ENCODE measurements around the gene POMGNT2.

The POMGNT2 gene

GRCh38 chr3:43079536-43080332, 26.1 kb downstream of the POMGNT2 start:
- TF ChIP-seq ZNF391 (tag by site-specific recombination; IDR thresholded peaks at IDR 0.05; ENCODE audit: borderline replicate concordance, low read depth) = no peak
- POLR2A ChIA-PET = no interaction called here
- Histone ChIP-seq H3K4me3 (ENCODE audit: low read depth, low read length) (no peak overlapping the region), H3K36me3 (ENCODE audit: control insufficient read depth in 2 of 2, insufficient read depth in 1 of 2, low read length in 2 of 2) (peaks cover 0 to 42% of the 10 kb centered on the region in 2 experiments; a peak in 1 of 3 replicates), H3K9me3 (ENCODE audit: control insufficient read depth, insufficient read depth, low read depth, low read length) (no peaks in the 10 kb centered on the region), H3K4me1 (ENCODE audit: control insufficient read depth, insufficient read depth, low read length) (no peaks in the 10 kb centered on the region), H3K27ac (ENCODE audit: extremely low read depth, low read depth, low read length) (no peak overlapping the region)
- CTCF ChIA-PET = no interaction called here

DNA sequence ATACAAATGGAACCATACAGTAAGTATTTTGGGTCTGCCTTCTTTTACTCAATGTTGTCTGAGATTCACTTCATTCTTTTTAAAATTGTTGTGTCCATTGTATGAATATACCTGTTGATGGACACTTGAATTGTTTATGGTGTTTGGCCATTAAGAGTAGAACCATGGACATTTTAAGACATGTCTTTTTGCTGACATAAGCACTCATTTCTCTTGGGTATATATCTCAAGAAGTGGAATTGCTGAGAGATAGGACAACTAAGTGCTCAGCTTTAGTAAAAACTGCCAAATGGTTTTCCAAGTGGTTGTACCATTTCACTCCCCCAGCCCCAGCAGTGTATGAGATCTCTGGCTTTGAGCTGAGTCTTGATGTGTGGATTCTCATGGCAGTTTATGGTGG, 28.2 kb downstream of the POMGNT2 start:
- H3K9me3 ChIP-seq (ENCODE audit: control insufficient read depth, insufficient read depth, low read depth, low read length) = no peaks in the 10 kb centered on the region
- H3K27ac ChIP-seq (ENCODE audit: extremely low read depth, low read depth, low read length) = no peak overlapping the region
- peaks cover 0 to 41% of the 10 kb centered on the region in 2 experiments; a peak in 1 of 3 replicates for H3K36me3 ChIP-seq (ENCODE audit: control insufficient read depth in 2 of 2, insufficient read depth in 1 of 2, low read length in 2 of 2)
- no peak overlapping the region for H3K4me3 ChIP-seq (ENCODE audit: low read depth, low read length)
- H3K4me1 ChIP-seq (ENCODE audit: control insufficient read depth, insufficient read depth, low read length) = no peaks in the 10 kb centered on the region
- ChIA-PET POLR2A (no interaction called here), CTCF (no interaction called here)
- TF ChIP-seq EGR2 (tag by site-specific recombination; IDR thresholded peaks at IDR 0.05; ENCODE audit: low read depth) (no peak), ZNF37A (tag by site-specific recombination; IDR thresholded peaks at IDR 0.05) (no peak), ZNF510 (tag by site-specific recombination; IDR thresholded peaks at IDR 0.05; ENCODE audit: insufficient replicate concordance) (no peak), ZNF132 (tag by site-specific recombination; IDR thresholded peaks at IDR 0.05; ENCODE audit: borderline replicate concordance) (no peak), ZNF23 (tag by site-specific recombination; IDR thresholded peaks at IDR 0.05; ENCODE audit: borderline replicate concordance) (no peak), HOXD13 (CRISPR knock-in tag; IDR thresholded peaks at IDR 0.05; ENCODE audit: borderline replicate concordance) (no peak), ZNF391 (tag by site-specific recombination; IDR thresholded peaks at IDR 0.05; ENCODE audit: borderline replicate concordance, low read depth) (no peak), KLF9 (tag by site-specific recombination; IDR thresholded peaks at IDR 0.05; ENCODE audit: low read depth) (no peak), ZNF2 (tag by site-specific recombination; IDR thresholded peaks at IDR 0.05) (no peak), ZNF121 (tag by site-specific recombination; IDR thresholded peaks at IDR 0.05) (no peak), ZNF777 (tag by site-specific recombination; IDR thresholded peaks at IDR 0.05; ENCODE audit: borderline replicate concordance) (no peak), ZNF146 (tag by site-specific recombination; IDR thresholded peaks at IDR 0.05) (no peak), GLIS2 (tag by site-specific recombination; IDR thresholded peaks at IDR 0.05) (no peak)

- Histone ChIP-seq H3K36me3 (ENCODE audit: control insufficient read depth in 2 of 2, insufficient read depth in 1 of 2, low read length in 2 of 2) (peaks cover 0 to 37% of the 10 kb centered on the region in 2 experiments; a peak in 1 of 3 replicates), H3K4me3 (ENCODE audit: low read depth, low read length) (no peak overlapping the region), H3K9me3 (ENCODE audit: control insufficient read depth, insufficient read depth, low read depth, low read length) (no peaks in the 10 kb centered on the region), H3K27ac (ENCODE audit: extremely low read depth, low read depth, low read length) (no peak overlapping the region), H3K4me1 (ENCODE audit: control insufficient read depth, insufficient read depth, low read length) (no peaks in the 10 kb centered on the region)
- CTCF ChIA-PET = no interaction called here
- POLR2A ChIA-PET = no interaction called here
- TF ChIP-seq ZNF660 (tag by site-specific recombination; IDR thresholded peaks at IDR 0.05) = no peak
- TF ChIP-seq ZNF10 (tag by site-specific recombination; IDR thresholded peaks at IDR 0.05) = no peak
- TF ChIP-seq, protein P1, sequence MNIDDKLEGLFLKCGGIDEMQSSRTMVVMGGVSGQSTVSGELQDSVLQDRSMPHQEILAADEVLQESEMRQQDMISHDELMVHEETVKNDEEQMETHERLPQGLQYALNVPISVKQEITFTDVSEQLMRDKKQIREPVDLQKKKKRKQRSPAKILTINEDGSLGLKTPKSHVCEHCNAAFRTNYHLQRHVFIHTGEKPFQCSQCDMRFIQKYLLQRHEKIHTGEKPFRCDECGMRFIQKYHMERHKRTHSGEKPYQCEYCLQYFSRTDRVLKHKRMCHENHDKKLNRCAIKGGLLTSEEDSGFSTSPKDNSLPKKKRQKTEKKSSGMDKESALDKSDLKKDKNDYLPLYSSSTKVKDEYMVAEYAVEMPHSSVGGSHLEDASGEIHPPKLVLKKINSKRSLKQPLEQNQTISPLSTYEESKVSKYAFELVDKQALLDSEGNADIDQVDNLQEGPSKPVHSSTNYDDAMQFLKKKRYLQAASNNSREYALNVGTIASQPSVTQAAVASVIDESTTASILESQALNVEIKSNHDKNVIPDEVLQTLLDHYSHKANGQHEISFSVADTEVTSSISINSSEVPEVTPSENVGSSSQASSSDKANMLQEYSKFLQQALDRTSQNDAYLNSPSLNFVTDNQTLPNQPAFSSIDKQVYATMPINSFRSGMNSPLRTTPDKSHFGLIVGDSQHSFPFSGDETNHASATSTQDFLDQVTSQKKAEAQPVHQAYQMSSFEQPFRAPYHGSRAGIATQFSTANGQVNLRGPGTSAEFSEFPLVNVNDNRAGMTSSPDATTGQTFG (tag by site-specific recombination; IDR thresholded peaks at IDR 0.05; ENCODE audit: borderline replicate concordance) = no peak
- TF ChIP-seq ZNF48 (tag by site-specific recombination; IDR thresholded peaks at IDR 0.05) = no peak
- TF ChIP-seq ZFHX2 (tag by site-specific recombination; conservative IDR thresholded peaks at IDR 0.05) = no peak
- no peak for TF ChIP-seq ZBTB8A (tag by site-specific recombination; IDR thresholded peaks at IDR 0.05)
- TF ChIP-seq ZNF423 (tag by site-specific recombination; IDR thresholded peaks at IDR 0.05) = no peak
- no peak for TF ChIP-seq BCL6B (tag by site-specific recombination; IDR thresholded peaks at IDR 0.05)
- no peak for TF ChIP-seq ZNF707 (tag by site-specific recombination; IDR thresholded peaks at IDR 0.05)
- no peak for TF ChIP-seq ZBTB20 (tag by site-specific recombination; IDR thresholded peaks at IDR 0.05)
- no peak for TF ChIP-seq ZNF623 (tag by site-specific recombination; IDR thresholded peaks at IDR 0.05)
- no peak for TF ChIP-seq GFI1B (tag by site-specific recombination; IDR thresholded peaks at IDR 0.05)
- no peak for TF ChIP-seq KLF10 (tag by site-specific recombination; IDR thresholded peaks at IDR 0.05)
- no peak for TF ChIP-seq ZNF155 (tag by site-specific recombination; IDR thresholded peaks at IDR 0.05)
These were observed 28.6 kb downstream of the POMGNT2 start for GRCh38 chr3:43077261-43077660.
